Sigmoid colon (tissue), 7 donors: ENCODE measurements around the gene PTPN1. TPM values are rescaled to one million over a fixed set of nuclear protein-coding genes. Genes with fewer than 3 reads are reported as not detected.

Experiments
- DNase-seq: peaks from one replicate; pipeline ENCODE4 v3.0.0-alpha.2; 2019
- H3K27ac ChIP-seq, 4 donors: fragments of 200-600 bp; sonication (generic); one replicate each; pipeline ENCODE4 v1.5.1; 2016 to 2019; ENCODE audit warnings: mild to moderate bottlenecking in 1 of 4
- H3K27me3 ChIP-seq, 3 donors: fragments of 200-600 bp; sonication (generic); one replicate each; pipeline ENCODE4 v1.5.1; 2019; ENCODE audit warnings: mild to moderate bottlenecking in 1 of 3
- H3K36me3 ChIP-seq, 4 donors: fragments of 200-600 bp; sonication (generic); one replicate each; pipeline ENCODE4 v1.5.1; 2016 to 2019
- H3K4me1 ChIP-seq, 4 donors: fragments of 200-600 bp; sonication (generic); one replicate each; pipeline ENCODE4 v1.5.1; 2017 to 2019
- H3K4me3 ChIP-seq, 4 donors: fragments of 200-600 bp; sonication (generic); one replicate each; pipeline ENCODE4 v1.5.1; 2017 to 2019; ENCODE audit warnings: mild to moderate bottlenecking in 2 of 4, moderate library complexity in 1 of 4
- H3K9me3 ChIP-seq, 4 donors: fragments of 200-600 bp in 3 of 4; sonication (generic) in 3 of 4; one replicate each; pipeline versions ENCODE4 v1.5.1 to v1.6.1; 2013 to 2019
- EP300 ChIP-seq, 4 donors: sonication (generic); formaldehyde crosslinking; IDR thresholded peaks; one replicate each; pipeline ENCODE4 v1.6.1; 2017; ENCODE audit warnings: antibody characterized with exemption in 4 of 4
- POLR2A ChIP-seq, 2 donors: fragments of 450-650 bp; IDR thresholded peaks; one replicate each; pipeline ENCODE4 v1.6.1; 2016; ENCODE audit warnings: antibody characterized with exemption in 2 of 2, mild to moderate bottlenecking in 2 of 2, moderate library complexity in 2 of 2
- POLR2AphosphoS5 ChIP-seq, 4 donors: sonication (generic); formaldehyde crosslinking; IDR thresholded peaks; one replicate each; pipeline ENCODE4 v1.6.1; 2017; ENCODE audit warnings: antibody characterized with exemption in 4 of 4
- WGBS, 2 donors: extraction: QIAGEN DNeasy Blood & Tissue Kit; methylation state at CpG; one replicate each; pipeline ENCODE4 v1.1.7; 2013; 5-methylcytosine and 5-hydroxymethylcytosine counted together
- intact Hi-C: fragments of 100-400 bp; cut with DNase I; formaldehyde crosslinking; loops from one replicate; pipeline ENCODE4 v1.15.1; 2023
- polyA plus RNA-seq, 3 donors: library from polyadenylated mRNA; stranded (reverse); fragments of 200-250 nt; gene quantifications; one replicate each; pipeline ENCODE4 v1.2.3, GENCODE V29; 2013
- total RNA-seq, 4 donors: library from RNA; depleted of rRNA; stranded (reverse); fragments of >200 nt; gene quantifications; one replicate each; pipeline ENCODE4 v1.1.0, GENCODE V29; 2016
- TF ChIP-seq, protein P1 (sequence below), 4 experiments: fragments of 450-650 bp in 3 of 4; fragments of 200-600 bp in 1 of 4; IDR thresholded peaks; one replicate each; pipeline ENCODE4 v1.5.1; 2016 to 2019; ENCODE audit warnings: antibody characterized with exemption in 4 of 4, mild to moderate bottlenecking in 3 of 4, moderate library complexity in 2 of 4
- donor health status: healthy with polysubstance abuse.
- donor health status: Bipolar disorder and iron deficiency.
- donor health status: healthy.

PTPN1 gene
- total and polyA plus RNA-seq, 7 donors = 14.4 to 41.5 (median 23.6) TPM

DNA sequence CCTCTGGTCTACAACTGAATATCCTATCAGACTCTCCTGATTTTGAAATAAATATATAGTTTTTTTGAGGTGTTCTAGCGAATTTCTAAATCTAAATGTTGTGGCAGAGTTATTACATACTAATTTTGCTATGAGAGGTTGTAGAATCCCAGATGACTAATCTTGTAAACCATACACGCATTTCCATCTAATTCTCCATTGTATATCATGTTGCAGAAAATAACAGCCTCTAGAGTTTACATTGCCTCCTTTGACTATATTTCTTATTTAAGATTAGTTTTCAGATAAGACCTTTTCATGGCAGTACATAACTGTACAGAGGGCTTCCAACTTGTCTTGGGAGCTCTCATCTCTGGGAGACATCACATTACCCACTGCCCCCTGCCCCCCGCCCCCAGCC is 22.9 kb downstream of the PTPN1 start:
- TF ChIP-seq EP300 (IDR thresholded peaks at IDR 0.05) (no peak), POLR2A (IDR thresholded peaks at IDR 0.05) (no peak), POLR2AphosphoS5 (IDR thresholded peaks at IDR 0.05) (no peak)
- TF ChIP-seq, protein P1, sequence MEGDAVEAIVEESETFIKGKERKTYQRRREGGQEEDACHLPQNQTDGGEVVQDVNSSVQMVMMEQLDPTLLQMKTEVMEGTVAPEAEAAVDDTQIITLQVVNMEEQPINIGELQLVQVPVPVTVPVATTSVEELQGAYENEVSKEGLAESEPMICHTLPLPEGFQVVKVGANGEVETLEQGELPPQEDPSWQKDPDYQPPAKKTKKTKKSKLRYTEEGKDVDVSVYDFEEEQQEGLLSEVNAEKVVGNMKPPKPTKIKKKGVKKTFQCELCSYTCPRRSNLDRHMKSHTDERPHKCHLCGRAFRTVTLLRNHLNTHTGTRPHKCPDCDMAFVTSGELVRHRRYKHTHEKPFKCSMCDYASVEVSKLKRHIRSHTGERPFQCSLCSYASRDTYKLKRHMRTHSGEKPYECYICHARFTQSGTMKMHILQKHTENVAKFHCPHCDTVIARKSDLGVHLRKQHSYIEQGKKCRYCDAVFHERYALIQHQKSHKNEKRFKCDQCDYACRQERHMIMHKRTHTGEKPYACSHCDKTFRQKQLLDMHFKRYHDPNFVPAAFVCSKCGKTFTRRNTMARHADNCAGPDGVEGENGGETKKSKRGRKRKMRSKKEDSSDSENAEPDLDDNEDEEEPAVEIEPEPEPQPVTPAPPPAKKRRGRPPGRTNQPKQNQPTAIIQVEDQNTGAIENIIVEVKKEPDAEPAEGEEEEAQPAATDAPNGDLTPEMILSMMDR (IDR thresholded peaks at IDR 0.05) = no peak
- Histone ChIP-seq H3K27me3 (no peaks in the 10 kb centered on the region), H3K4me1 (peaks cover 0 to 81% (median 59%) of the 10 kb centered on the region in 4 donors), H3K36me3 (no peaks in the 10 kb centered on the region), H3K27ac (no peak overlapping the region), H3K4me3 (no peak overlapping the region), H3K9me3 (no peaks in the 10 kb centered on the region)
- DNase-seq = no peak
- intact Hi-C loops = no loop called here
- WGBS, 2 donors = 81 to 87% methylated on average over 3 of the region's 3 CpGs

DNA sequence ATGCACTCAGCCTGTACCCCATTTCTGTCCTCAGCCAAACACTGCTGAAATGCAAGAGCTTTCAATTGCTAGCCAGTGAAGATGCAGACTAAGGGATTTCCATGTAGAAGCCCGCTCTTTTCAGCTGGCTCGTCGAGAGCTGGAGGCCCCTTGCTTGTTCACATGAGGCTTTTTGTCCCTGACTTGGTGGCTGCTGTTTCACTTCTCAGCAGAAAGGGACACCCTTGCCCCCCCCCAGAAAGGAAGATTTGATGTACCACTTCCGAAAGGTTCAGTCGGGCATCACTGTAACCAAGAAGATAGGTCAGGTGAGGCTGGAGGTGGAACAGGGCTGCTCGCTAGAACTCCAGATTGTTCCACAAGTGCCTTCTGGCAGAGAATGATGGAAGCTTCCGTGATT is 23.3 kb downstream of the PTPN1 start:
- no peak overlapping the region for H3K4me3 ChIP-seq
- intact Hi-C loops = no loop called here
- H3K27ac ChIP-seq = no peak overlapping the region
- no peaks in the 10 kb centered on the region for H3K27me3 ChIP-seq
- 90 to 94% methylated on average over 7 of the region's 7 CpGs for WGBS, 2 donors
- H3K9me3 ChIP-seq = no peaks in the 10 kb centered on the region
- TF ChIP-seq, protein P1 (IDR thresholded peaks at IDR 0.05) = no peak
- TF ChIP-seq EP300 (IDR thresholded peaks at IDR 0.05) (no peak), POLR2A (IDR thresholded peaks at IDR 0.05) (no peak)
- DNase-seq = no peak
- H3K4me1 ChIP-seq = peaks cover 0 to 84% (median 62%) of the 10 kb centered on the region in 4 donors
- no peaks in the 10 kb centered on the region for H3K36me3 ChIP-seq

DNA sequence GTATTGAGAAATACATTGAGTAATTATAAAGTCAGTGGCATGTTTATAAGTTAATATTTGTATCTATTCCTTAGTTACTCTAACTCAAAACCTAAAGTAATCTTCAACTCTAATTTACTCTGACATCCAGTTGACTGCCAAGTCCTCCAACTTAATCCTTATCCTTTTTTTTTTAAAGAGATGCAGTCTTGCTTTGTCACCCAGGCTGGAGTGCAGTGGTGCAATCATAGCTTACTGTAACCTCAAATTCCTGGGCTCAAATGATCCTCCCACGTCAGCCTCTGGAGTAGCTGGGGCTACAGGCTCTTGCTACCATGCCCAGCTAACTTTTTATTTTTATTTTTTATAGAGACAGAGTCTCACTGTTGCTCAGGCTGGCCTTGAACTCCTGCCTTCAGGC is 24.4 kb downstream of the PTPN1 start:
- Histone ChIP-seq H3K27me3 (no peaks in the 10 kb centered on the region), H3K9me3 (no peaks in the 10 kb centered on the region), H3K36me3 (no peaks in the 10 kb centered on the region), H3K4me3 (no peak overlapping the region), H3K4me1 (peaks cover 0 to 86% (median 58%) of the 10 kb centered on the region in 4 donors), H3K27ac (peak overlapping the region in 3 of 4 donors; percentile 25 to 40 (median 31))
- no peak for DNase-seq
- intact Hi-C loops = no loop called here
- WGBS, 2 donors = 67 to 89% methylated on average over 1 of the region's 1 CpG
- no peak for TF ChIP-seq POLR2A (IDR thresholded peaks at IDR 0.05)
- TF ChIP-seq, protein P1 (IDR thresholded peaks at IDR 0.05) = no peak
- TF ChIP-seq EP300 (IDR thresholded peaks at IDR 0.05) = no peak
- peak in 1 of 4 donors; percentile 11 for TF ChIP-seq POLR2AphosphoS5 (IDR thresholded peaks at IDR 0.05)

DNA sequence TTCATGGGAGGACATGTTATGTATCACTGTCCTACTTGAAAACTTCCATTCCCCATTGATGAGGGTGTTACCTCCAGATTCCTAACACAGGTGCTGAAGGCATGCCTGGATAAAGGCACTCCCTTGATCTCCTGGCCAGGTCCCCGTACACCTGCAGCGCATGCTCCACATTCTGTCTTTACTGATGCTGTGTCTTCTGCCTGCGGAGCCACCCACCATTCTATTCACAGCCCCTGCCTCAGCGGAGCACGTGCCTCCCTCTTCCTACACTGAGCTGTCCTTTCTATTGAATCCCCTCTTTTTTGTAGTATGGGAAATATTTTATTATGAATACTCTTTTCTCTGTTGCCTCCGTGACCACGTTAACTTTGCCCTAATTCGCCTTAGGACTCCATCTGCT is 25.0 kb downstream of the PTPN1 start:
- Histone ChIP-seq H3K27ac (peak overlapping the region in 3 of 4 donors; percentile 25 to 40 (median 31)), H3K4me3 (no peak overlapping the region), H3K9me3 (no peaks in the 10 kb centered on the region), H3K4me1 (peaks cover 0 to 86% (median 55%) of the 10 kb centered on the region in 4 donors), H3K36me3 (no peaks in the 10 kb centered on the region), H3K27me3 (no peaks in the 10 kb centered on the region)
- intact Hi-C loops = no loop called here
- WGBS, 2 donors = 86 to 94% methylated on average over 8 of the region's 8 CpGs
- no peak for TF ChIP-seq POLR2AphosphoS5 (IDR thresholded peaks at IDR 0.05)
- TF ChIP-seq, protein P1 (IDR thresholded peaks at IDR 0.05) = no peak
- no peak for TF ChIP-seq POLR2A (IDR thresholded peaks at IDR 0.05)
- TF ChIP-seq EP300 (IDR thresholded peaks at IDR 0.05) = no peak
- no peak for DNase-seq

DNA sequence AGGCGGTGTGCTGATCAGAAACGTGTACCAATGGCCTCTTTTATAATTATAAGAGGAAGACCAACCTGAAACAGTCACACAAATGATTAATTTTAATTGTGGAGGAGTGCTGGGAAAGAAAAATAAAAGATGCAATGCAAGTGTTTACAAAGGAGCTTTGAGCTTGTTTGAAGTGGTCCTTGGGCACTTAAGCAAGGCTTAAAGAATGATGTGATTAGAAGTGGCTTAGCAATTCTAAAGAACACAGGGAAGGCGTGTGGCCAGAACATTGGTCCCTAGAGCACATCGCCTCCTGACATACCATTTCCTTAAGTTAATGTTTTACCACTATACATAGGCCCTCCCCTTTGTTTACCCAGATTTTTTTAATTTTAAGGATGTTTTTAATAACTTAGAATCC is 26.1 kb downstream of the PTPN1 start:
- TF ChIP-seq, protein P1 (IDR thresholded peaks at IDR 0.05) = no peak
- TF ChIP-seq POLR2A (IDR thresholded peaks at IDR 0.05) (no peak), POLR2AphosphoS5 (IDR thresholded peaks at IDR 0.05) (no peak), EP300 (IDR thresholded peaks at IDR 0.05) (no peak)
- DNase-seq = no peak
- Histone ChIP-seq H3K36me3 (no peaks in the 10 kb centered on the region), H3K4me1 (peaks cover 0 to 95% (median 63%) of the 10 kb centered on the region in 4 donors), H3K4me3 (no peak overlapping the region), H3K9me3 (no peaks in the 10 kb centered on the region), H3K27me3 (no peaks in the 10 kb centered on the region), H3K27ac (no peak overlapping the region)
- 27 to 63% methylated on average over 4 of the region's 4 CpGs for WGBS, 2 donors
- intact Hi-C loops = no loop called here
